Activated CD4-positive, alpha-beta T cell treated with anti-CD3 and anti-CD28 coated beads, Interleukin-2, amount 10 ng/mL, durations not matched to agents 24 days and 14 days (primary cell): Measurements from ENCODE around the gene APOBEC2. TPM values are rescaled to one million over a fixed set of nuclear protein-coding genes. Genes with fewer than 3 reads are reported as not detected.
"Not testable (repeated sequence)": the region's sequence is repeated elsewhere in the genome, so short reads cannot be mapped to it uniquely, and the experiment has no call there.

ENCODE experiments used
- DNase-seq: peaks from one replicate; pipeline ENCODE4 v3.0.0; 2022
- H3K27ac Mint-ChIP-seq: one replicate; pipeline ENCODE4 v1.8.0; 2022; ENCODE audit warnings: mild to moderate bottlenecking, mixed read lengths
- H3K27me3 Mint-ChIP-seq: one replicate; pipeline ENCODE4 v1.8.0; 2022; ENCODE audit warnings: mixed read lengths
- H3K36me3 Mint-ChIP-seq: one replicate; pipeline ENCODE4 v1.8.0; 2022; ENCODE audit warnings: low read depth, mild to moderate bottlenecking, mixed read lengths
- H3K4me1 Mint-ChIP-seq: one replicate; pipeline ENCODE4 v1.8.0; 2021; ENCODE audit warnings: mixed read lengths
- H3K4me3 Mint-ChIP-seq: one replicate; pipeline ENCODE4 v1.8.0; 2022; ENCODE audit warnings: mild to moderate bottlenecking, moderate library complexity, mixed read lengths
- H3K9me3 Mint-ChIP-seq: one replicate; pipeline ENCODE4 v1.8.0; 2021; ENCODE audit warnings: mixed read lengths
- intact Hi-C: fragments of 100-400 bp; cut with micrococcal nuclease; formaldehyde crosslinking; loops from one replicate; pipeline ENCODE4 v1.15.1; 2023
- total RNA-seq: library from RNA; stranded (reverse); gene quantifications from 2 replicates; pipeline ENCODE4 v1.2.3, GENCODE V29; 2022

APOBEC2 gene
- total RNA-seq = not detected in 2 replicates

GRCh38 chr6:41053041-41053440, at the start of gene APOBEC2:
Gene APOBEC2, plus strand, starts transcription at chr6:41053202. Its CDS starts 146 bp downstream, at chr6:41053348.
- no peak for DNase-seq
- intact Hi-C loops = no loop called here
- peaks cover 7% of the 10 kb centered on the region for H3K36me3 Mint-ChIP-seq
- H3K9me3 Mint-ChIP-seq = peaks cover 4% of the 10 kb centered on the region
- no peaks in the 10 kb centered on the region for H3K27me3 Mint-ChIP-seq
- peak within 1 kb of the TSS; percentile 73 for H3K27ac Mint-ChIP-seq
- peaks cover 15% of the 10 kb centered on the region for H3K4me1 Mint-ChIP-seq
- H3K4me3 Mint-ChIP-seq = peak within 1 kb of the TSS; percentile 6

GRCh38 chr6:41006217-41006616, 46.8 kb upstream of the APOBEC2 start:
- H3K27ac Mint-ChIP-seq, H3K4me3 Mint-ChIP-seq, H3K36me3 Mint-ChIP-seq, H3K9me3 Mint-ChIP-seq, H3K4me1 Mint-ChIP-seq: not testable (repeated sequence)
- DNase-seq = peak; percentile 91
- intact Hi-C loops = loop anchor here (1.0 kb wide), 3 partner anchors 21 to 313 kb away; no protein-coding TSS in a partner anchor
- peaks cover 33% of the 10 kb centered on the region for H3K27me3 Mint-ChIP-seq

GRCh38 chr6:41006980-41007379, 46.0 kb upstream of the APOBEC2 start:
- not testable (repeated sequence) for H3K27ac Mint-ChIP-seq, H3K4me3 Mint-ChIP-seq, H3K36me3 Mint-ChIP-seq, H3K9me3 Mint-ChIP-seq, DNase-seq, H3K4me1 Mint-ChIP-seq
- peaks cover 25% of the 10 kb centered on the region for H3K27me3 Mint-ChIP-seq
- intact Hi-C loops = loop anchor here (1.0 kb wide), 3 partner anchors 20 to 312 kb away; no protein-coding TSS in a partner anchor

- H3K9me3 Mint-ChIP-seq = no peaks in the 10 kb centered on the region
- no peak overlapping the region for H3K4me3 Mint-ChIP-seq
- H3K27me3 Mint-ChIP-seq = peaks cover 17% of the 10 kb centered on the region
- DNase-seq = no peak
- peaks cover 6% of the 10 kb centered on the region for H3K4me1 Mint-ChIP-seq
- no peak overlapping the region for H3K27ac Mint-ChIP-seq
- no peaks in the 10 kb centered on the region for H3K36me3 Mint-ChIP-seq
- intact Hi-C loops = no loop called here
These were observed 45.0 kb upstream of the APOBEC2 start for GRCh38 chr6:41008011-41008410.

- Mint-ChIP-seq H3K9me3 (no peaks in the 10 kb centered on the region), H3K27ac (no peak overlapping the region), H3K4me1 (peaks cover 6% of the 10 kb centered on the region), H3K4me3 (no peak overlapping the region), H3K27me3 (peaks cover 6% of the 10 kb centered on the region), H3K36me3 (no peaks in the 10 kb centered on the region)
- intact Hi-C loops = no loop called here
- DNase-seq = no peak
These were observed 43.3 kb upstream of the APOBEC2 start for GRCh38 chr6:41009669-41010068.

- Mint-ChIP-seq H3K27me3 (peaks cover 3% of the 10 kb centered on the region), H3K9me3 (no peaks in the 10 kb centered on the region), H3K36me3 (no peaks in the 10 kb centered on the region), H3K27ac (no peak overlapping the region), H3K4me1 (no peaks in the 10 kb centered on the region), H3K4me3 (no peak overlapping the region)
- intact Hi-C loops = no loop called here
- no peak for DNase-seq
These were observed 41.3 kb upstream of the APOBEC2 start for GRCh38 chr6:41011673-41012072.

- Mint-ChIP-seq H3K27me3 (peaks cover 1% of the 10 kb centered on the region), H3K4me3 (no peak overlapping the region), H3K9me3 (no peaks in the 10 kb centered on the region), H3K36me3 (no peaks in the 10 kb centered on the region), H3K27ac (no peak overlapping the region), H3K4me1 (no peaks in the 10 kb centered on the region)
- intact Hi-C loops = no loop called here
- DNase-seq = no peak
These were observed 39.4 kb upstream of the APOBEC2 start for GRCh38 chr6:41013466-41014153.

- intact Hi-C loops = no loop called here
- Mint-ChIP-seq H3K27ac (no peak overlapping the region), H3K27me3 (peaks cover 1% of the 10 kb centered on the region), H3K4me1 (no peaks in the 10 kb centered on the region), H3K4me3 (no peak overlapping the region), H3K36me3 (no peaks in the 10 kb centered on the region), H3K9me3 (no peaks in the 10 kb centered on the region)
- no peak for DNase-seq
These were observed 38.2 kb upstream of the APOBEC2 start for GRCh38 chr6:41014780-41015179.

GRCh38 chr6:41015860-41016259, 37.1 kb upstream of the APOBEC2 start:
- H3K36me3 Mint-ChIP-seq, H3K4me1 Mint-ChIP-seq, H3K9me3 Mint-ChIP-seq, H3K27me3 Mint-ChIP-seq, intact Hi-C loops, H3K4me3 Mint-ChIP-seq, H3K27ac Mint-ChIP-seq, DNase-seq: not testable (repeated sequence)

GRCh38 chr6:41017663-41018062, 35.3 kb upstream of the APOBEC2 start:
- H3K9me3 Mint-ChIP-seq = no peaks in the 10 kb centered on the region
- DNase-seq = no peak
- no peaks in the 10 kb centered on the region for H3K4me1 Mint-ChIP-seq
- no peaks in the 10 kb centered on the region for H3K27me3 Mint-ChIP-seq
- H3K27ac Mint-ChIP-seq = no peak overlapping the region
- H3K4me3 Mint-ChIP-seq = no peak overlapping the region
- intact Hi-C loops = no loop called here
- H3K36me3 Mint-ChIP-seq = peaks cover 3% of the 10 kb centered on the region

- intact Hi-C loops = no loop called here
- H3K9me3 Mint-ChIP-seq = no peaks in the 10 kb centered on the region
- H3K4me3 Mint-ChIP-seq = no peak overlapping the region
- no peak overlapping the region for H3K27ac Mint-ChIP-seq
- H3K36me3 Mint-ChIP-seq = peaks cover 3% of the 10 kb centered on the region
- no peaks in the 10 kb centered on the region for H3K27me3 Mint-ChIP-seq
- no peak for DNase-seq
- peaks cover 2% of the 10 kb centered on the region for H3K4me1 Mint-ChIP-seq
These were observed 31.2 kb upstream of the APOBEC2 start for GRCh38 chr6:41021832-41022231.

GRCh38 chr6:41022294-41022693, 30.7 kb upstream of the APOBEC2 start:
- Mint-ChIP-seq H3K4me1 (peaks cover 6% of the 10 kb centered on the region), H3K4me3 (no peak overlapping the region), H3K27ac (no peak overlapping the region), H3K27me3 (no peaks in the 10 kb centered on the region), H3K9me3 (no peaks in the 10 kb centered on the region), H3K36me3 (peaks cover 3% of the 10 kb centered on the region)
- intact Hi-C loops = no loop called here
- no peak for DNase-seq

- peaks cover 3% of the 10 kb centered on the region for H3K36me3 Mint-ChIP-seq
- H3K9me3 Mint-ChIP-seq = no peaks in the 10 kb centered on the region
- H3K4me3 Mint-ChIP-seq = no peak overlapping the region
- no peak overlapping the region for H3K27ac Mint-ChIP-seq
- no peak for DNase-seq
- H3K27me3 Mint-ChIP-seq = no peaks in the 10 kb centered on the region
- intact Hi-C loops = no loop called here
- H3K4me1 Mint-ChIP-seq = peaks cover 12% of the 10 kb centered on the region
These were observed 29.9 kb upstream of the APOBEC2 start for GRCh38 chr6:41023114-41023513.

GRCh38 chr6:41025966-41026530, 27.0 kb upstream of the APOBEC2 start:
- peak overlapping the region; percentile 40 for H3K4me3 Mint-ChIP-seq
- peaks cover 23% of the 10 kb centered on the region for H3K4me1 Mint-ChIP-seq
- H3K36me3 Mint-ChIP-seq = no peaks in the 10 kb centered on the region
- H3K27me3 Mint-ChIP-seq = no peaks in the 10 kb centered on the region
- intact Hi-C loops = loop anchor here (5.0 kb wide), 1 partner anchor 699 kb away; no protein-coding TSS in a partner anchor
- no peaks in the 10 kb centered on the region for H3K9me3 Mint-ChIP-seq
- DNase-seq = no peak
- H3K27ac Mint-ChIP-seq = no peak overlapping the region
